M059J (cell line): ENCODE results near the gene SDC3. TPM values are rescaled to one million over a fixed set of nuclear protein-coding genes. Genes with fewer than 3 reads are reported as not detected.
"Not testable (repeated sequence)": the region's sequence is repeated elsewhere in the genome, so short reads cannot be mapped to it uniquely, and the experiment has no call there.

ENCODE experiments used
- DNase-seq: peaks from one replicate; pipeline ENCODE4 v3.0.0-alpha.2; 2012; ENCODE audit warnings: low read depth
- total RNA-seq: library from RNA; depleted of rRNA; stranded (reverse); fragments of >200 nt; shearing (Covaris generic); gene quantifications from 2 replicates; pipeline ENCODE4 v1.2.3, GENCODE V29; 2014

SDC3 gene
- total RNA-seq, 1 experiment from 2014 or later: 49.2 TPM

- DNase-seq: no peak
Measured at GRCh38 chr1:30876451-30877204, 31.9 kb downstream of the SDC3 start.

GRCh38 chr1:30875916-30876315 is 32.6 kb downstream of the SDC3 start:
- no peak for DNase-seq

GRCh38 chr1:30875197-30875596 is 33.4 kb downstream of the SDC3 start:
- DNase-seq: no peak

- no peak for DNase-seq
Measured at GRCh38 chr1:30874176-30874575, 34.4 kb downstream of the SDC3 start.

- peak; percentile 49 for DNase-seq
Measured at GRCh38 chr1:30872948-30873263, 35.7 kb downstream of the SDC3 start.

- DNase-seq: no peak
Measured at GRCh38 chr1:30872033-30872947, 36.3 kb downstream of the SDC3 start.

GRCh38 chr1:30871276-30871871 is 37.2 kb downstream of the SDC3 start:
- DNase-seq: no peak

- DNase-seq: no peak
Measured at GRCh38 chr1:30870656-30871055, 37.9 kb downstream of the SDC3 start.

GRCh38 chr1:30870035-30870434 is 38.5 kb downstream of the SDC3 start:
- no peak for DNase-seq

GRCh38 chr1:30868833-30869435 is 39.6 kb downstream of the SDC3 start:
- no peak for DNase-seq

- not testable (repeated sequence) for DNase-seq
Measured at GRCh38 chr1:30868057-30868456, 40.5 kb downstream of the SDC3 start.

- DNase-seq: no peak
Measured at GRCh38 chr1:30867537-30867936, 41.0 kb downstream of the SDC3 start.

GRCh38 chr1:30866594-30866993 is 42.0 kb downstream of the SDC3 start:
- DNase-seq: no peak

- no peak for DNase-seq
Measured at GRCh38 chr1:30864681-30865080, 43.9 kb downstream of the SDC3 start.

- no peak for DNase-seq
Measured at GRCh38 chr1:30863858-30864604, 44.5 kb downstream of the SDC3 start.

- DNase-seq: no peak
Measured at GRCh38 chr1:30860320-30860652, 48.3 kb downstream of the SDC3 start.

- DNase-seq: no peak
Measured at GRCh38 chr1:30857964-30858363, 50.6 kb downstream of the SDC3 start.

GRCh38 chr1:30857062-30857461 is 51.5 kb downstream of the SDC3 start:
- DNase-seq: no peak

- no peak for DNase-seq
Measured at GRCh38 chr1:30856260-30856790, 52.2 kb downstream of the SDC3 start.

- DNase-seq: no peak
Measured at GRCh38 chr1:30855686-30856259, 52.8 kb downstream of the SDC3 start.

GRCh38 chr1:30853350-30853749 is 55.2 kb downstream of the SDC3 start:
- no peak for DNase-seq
